SK-N-SH (cell line): ENCODE results near the gene GNAT3. TPM values are rescaled to one million over a fixed set of nuclear protein-coding genes. Genes with fewer than 3 reads are reported as not detected.

Experiments
- CTCF ChIA-PET: fragments of 300-600, 350-600 bp; formaldehyde crosslinking; extraction: SDS; loops from one replicate; lab custom pipeline; 2021; lab: Yijun Ruan, JAX
- POLR2A ChIA-PET: fragments of 350-600 bp; sonication (Branson Sonifier 250); formaldehyde crosslinking; extraction: SDS; loops from one replicate; lab custom pipeline; 2020; ENCODE audit warnings: antibody characterized with exemption, inconsistent platforms; lab: Yijun Ruan, JAX
- DNase-seq: peaks from one replicate; pipeline ENCODE4 v3.0.0; 2012
- H2AFZ ChIP-seq: fragments of 200-600 bp; sonication (generic); 2 replicates; pipeline ENCODE4 v1.8.1; 2016; ENCODE audit warnings: antibody characterized with exemption, mild to moderate bottlenecking, low read depth
- H3F3A ChIP-seq: fragments of 200-600 bp; sonication (generic); replicated peaks from 2 replicates; pipeline ENCODE3; 2016; ENCODE audit warnings: antibody characterized with exemption, mild to moderate bottlenecking; ENCODE audit not compliant: insufficient read depth
- H3K27ac ChIP-seq, 2 experiments: fragments of 200-500 bp in 1 of 2; fragments of 200-600 bp in 1 of 2; sonication (Bioruptor generic) in 1 of 2; sonication (generic), shearing (Covaris generic) in 1 of 2; 2 replicates each; pipeline versions ENCODE4 v1.5.1 to v1.6.1; 2014 to 2016; ENCODE audit warnings: low read depth in 2 of 2, inconsistent platforms in 1 of 2, low read length in 1 of 2, mild to moderate bottlenecking in 1 of 2, mixed read lengths in 1 of 2
- H3K27me3 ChIP-seq: fragments of 200-600 bp; sonication (generic), shearing (Covaris generic); 2 replicates; pipeline ENCODE4 v1.6.1; 2016; ENCODE audit warnings: mixed run types; ENCODE audit not compliant: insufficient read depth
- H3K36me3 ChIP-seq, 2 experiments: fragments of 200-500 bp in 1 of 2; fragments of 200-600 bp in 1 of 2; sonication (Bioruptor generic) in 1 of 2; sonication (generic) in 1 of 2; replicated peaks in 1 of 2; 2 replicates each; pipeline versions ENCODE3 to v1.5.1; 2014 to 2016; ENCODE audit warnings: low read length in 1 of 2, mild to moderate bottlenecking in 1 of 2; ENCODE audit not compliant: insufficient read depth in 2 of 2, control insufficient read depth in 1 of 2
- H3K4me1 ChIP-seq, 2 experiments: fragments of 200-500 bp in 1 of 2; fragments of 200-600 bp in 1 of 2; sonication (Bioruptor generic) in 1 of 2; sonication (generic), shearing (Covaris generic) in 1 of 2; 2 replicates each; pipeline versions ENCODE4 v1.5.1 to v1.6.1; 2014 to 2016; ENCODE audit warnings: low read depth in 1 of 2, low read length in 1 of 2, mixed run types in 1 of 2; ENCODE audit not compliant: insufficient read depth in 2 of 2, control insufficient read depth in 1 of 2
- H3K4me2 ChIP-seq: fragments of 200-600 bp; sonication (generic), shearing (Covaris generic); 2 replicates; pipeline ENCODE4 v1.6.1; 2017; ENCODE audit warnings: mixed run types
- H3K4me3 ChIP-seq, 2 experiments: fragments of 200-500 bp in 1 of 2; fragments of 200-600 bp in 1 of 2; sonication (Bioruptor generic) in 1 of 2; sonication (generic), shearing (Covaris generic) in 1 of 2; 2 replicates each; pipeline versions ENCODE4 v1.5.1 to v1.8.1; 2014 to 2016; ENCODE audit warnings: low read depth in 2 of 2, inconsistent platforms in 1 of 2, low read length in 1 of 2, mild to moderate bottlenecking in 1 of 2, mixed read lengths in 1 of 2, moderate library complexity in 1 of 2
- H3K79me2 ChIP-seq: fragments of 200-600 bp; sonication (generic); 2 replicates; pipeline ENCODE4 v1.8.1; 2017; ENCODE audit warnings: mild to moderate bottlenecking; ENCODE audit not compliant: insufficient read depth
- H3K9ac ChIP-seq: fragments of 200-600 bp; sonication (generic); 2 replicates; pipeline ENCODE4 v1.6.1; 2017; ENCODE audit warnings: mixed run types
- H3K9me2 ChIP-seq: fragments of 200-600 bp; sonication (generic); 2 replicates; pipeline ENCODE4 v1.6.1; 2017; ENCODE audit warnings: mixed run types
- H3K9me3 ChIP-seq: fragments of 200-600 bp; sonication (generic); 2 replicates; pipeline ENCODE4 v1.6.1; 2017; ENCODE audit warnings: mixed run types, mild to moderate bottlenecking, moderate library complexity
- H4K20me1 ChIP-seq: fragments of 200-600 bp; sonication (generic); 2 replicates; pipeline ENCODE4 v1.6.1; 2017; ENCODE audit warnings: mild to moderate bottlenecking, mixed run types; ENCODE audit not compliant: insufficient read depth
- EP300 ChIP-seq, 2 experiments: IDR thresholded peaks; 2 replicates each; pipeline versions ENCODE4 v1.4.0 to v1.6.1; 2012; ENCODE audit warnings: borderline replicate concordance in 1 of 2, low read depth in 1 of 2, low read length in 1 of 2
- EZH2phosphoT487 ChIP-seq: fragments of 200-600 bp; sonication (generic); IDR thresholded peaks from 2 replicates; pipeline ENCODE4 v1.6.1; 2017; ENCODE audit warnings: low read depth, mixed run types, mild to moderate bottlenecking, antibody characterized with exemption, moderate library complexity, borderline replicate concordance
- FOSL2 ChIP-seq: IDR thresholded peaks from 2 replicates; pipeline ENCODE4 v1.4.0; 2012; ENCODE audit warnings: low read depth, mild to moderate bottlenecking, moderate library complexity, borderline replicate concordance
- FOXJ3 ChIP-seq: sonication (generic); formaldehyde crosslinking; IDR thresholded peaks from 2 replicates; pipeline ENCODE4 v1.5.1; 2020; ENCODE audit warnings: mild to moderate bottlenecking, missing genetic modification reagents
- FOXM1 ChIP-seq: IDR thresholded peaks from 2 replicates; pipeline ENCODE4 v1.4.0; 2012; ENCODE audit warnings: low read depth, mild to moderate bottlenecking
- GABPA ChIP-seq: IDR thresholded peaks from 2 replicates; pipeline ENCODE4 v1.4.0; 2012; ENCODE audit warnings: low read depth, mild to moderate bottlenecking
- MAX ChIP-seq: IDR thresholded peaks from 2 replicates; pipeline ENCODE4 v1.4.0; 2012; ENCODE audit warnings: low read depth
- MEF2A ChIP-seq: IDR thresholded peaks from 2 replicates; pipeline ENCODE4 v1.4.0; 2012; ENCODE audit warnings: low read depth, borderline replicate concordance
- MXI1 ChIP-seq: IDR thresholded peaks from 2 replicates; pipeline ENCODE4 v1.6.1; 2012; ENCODE audit warnings: mild to moderate bottlenecking, low read depth, low read length, improper control_type of control experiment
- NRF1 ChIP-seq: IDR thresholded peaks from 2 replicates; pipeline ENCODE4 v1.6.1; 2012; ENCODE audit warnings: low read depth, mild to moderate bottlenecking, low read length
- PBX3 ChIP-seq: IDR thresholded peaks from 2 replicates; pipeline ENCODE4; 2012
- POLR2AphosphoS5 ChIP-seq: IDR thresholded peaks from 2 replicates; pipeline ENCODE4 v1.6.1; 2012; ENCODE audit warnings: low read depth, low read length
- RAD21 ChIP-seq: IDR thresholded peaks from 2 replicates; pipeline ENCODE4 v1.6.1; 2012; ENCODE audit warnings: mild to moderate bottlenecking, low read length
- REST ChIP-seq: IDR thresholded peaks from 2 replicates; pipeline ENCODE4 v1.6.1; 2012; ENCODE audit warnings: mild to moderate bottlenecking, low read depth, low read length, moderate library complexity
- RXRA ChIP-seq: IDR thresholded peaks from 2 replicates; pipeline ENCODE4 v1.4.0; 2012; ENCODE audit warnings: low read depth, mild to moderate bottlenecking, borderline replicate concordance
- TCF12 ChIP-seq: IDR thresholded peaks from 2 replicates; pipeline ENCODE4 v1.4.0; 2012
- TEAD4 ChIP-seq: IDR thresholded peaks from 2 replicates; pipeline ENCODE4 v1.4.0; 2012; ENCODE audit warnings: mild to moderate bottlenecking, borderline replicate concordance; ENCODE audit not compliant: insufficient read depth
- USF1 ChIP-seq: IDR thresholded peaks from 2 replicates; pipeline ENCODE4 v1.4.0; 2012; ENCODE audit warnings: low read depth, borderline replicate concordance
- USF2 ChIP-seq: fragments of 150-350 bp; IDR thresholded peaks from 2 replicates; pipeline ENCODE4 v1.6.1; 2017; ENCODE audit warnings: antibody characterized with exemption, low read length, low read depth, borderline replicate concordance
- YY1 ChIP-seq: IDR thresholded peaks from 2 replicates; pipeline ENCODE4 v1.4.0; 2012; ENCODE audit warnings: low read depth, mild to moderate bottlenecking
- WGBS: methylation state at CpG from one replicate; pipeline ENCODE4 v1.1.6; 2017; ENCODE audit warnings: low lambda C conversion rate; 5-methylcytosine and 5-hydroxymethylcytosine counted together
- polyA plus RNA-seq, 3 experiments: library from polyadenylated mRNA; depleted of rRNA; stranded (reverse); fragments of >200 nt; gene quantifications; 2 replicates each; pipeline ENCODE4 v1.2.3, GENCODE V29; 2012
- TF ChIP-seq, protein P1 (sequence below): IDR thresholded peaks from 2 replicates; pipeline ENCODE4 v1.4.0; 2012; ENCODE audit warnings: low read depth, borderline replicate concordance
- TF ChIP-seq, protein P2 (sequence below): fragments of 200-600 bp; sonication (generic); IDR thresholded peaks from 2 replicates; pipeline ENCODE4 v1.6.1; 2017; ENCODE audit warnings: antibody characterized with exemption, mild to moderate bottlenecking, moderate library complexity

The GNAT3 gene
- polyA plus RNA-seq, 1 of the 3 experiments (the other 2 are of a cell fraction) = not detected

DNA sequence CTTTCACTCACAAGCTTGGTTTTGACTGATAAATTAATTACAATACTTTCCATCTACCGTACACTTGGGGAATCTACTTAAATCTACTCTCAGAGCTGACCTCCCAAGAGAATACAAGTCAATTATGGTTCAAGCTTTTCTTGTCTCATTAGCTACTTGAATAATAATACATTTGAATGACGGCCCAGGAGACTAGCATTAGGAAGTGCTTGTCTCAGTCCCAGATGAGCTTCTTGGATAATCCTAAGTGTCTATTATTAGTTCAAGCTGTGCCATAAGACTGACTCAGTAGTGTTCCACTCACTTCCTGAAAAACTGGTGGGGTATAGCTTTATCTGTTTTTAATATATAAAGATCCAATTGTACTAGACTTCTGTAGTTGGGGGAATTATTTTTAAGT lies 100.2 kb downstream of the GNAT3 start:
- no peak for DNase-seq
- Histone ChIP-seq H3K9me3 (peaks cover 8% of the 10 kb centered on the region; the same call in 1 of the 2 replicates), H3K9me2 (no peaks in the 10 kb centered on the region), H3K27me3 (no peaks in the 10 kb centered on the region), H2AFZ (peak overlapping the region; percentile 15; the same call in 1 of the 2 replicates), H3K4me2 (no peak overlapping the region), H3K9ac (no peak overlapping the region), H3K4me3 (no peak overlapping the region), H4K20me1 (no peaks in the 10 kb centered on the region), H3K36me3 (no peaks in the 10 kb centered on the region), H3K4me1 (peaks cover 8 to 9% of the 10 kb centered on the region in 2 experiments; a peak in 3 of 4 replicates), H3K79me2 (no peaks in the 10 kb centered on the region), H3K27ac (peak overlapping the region in 1 of 2 experiments; percentile 36; a peak in 2 of 4 replicates), H3F3A (peaks cover 10% of the 10 kb centered on the region)
- TF ChIP-seq MAX (no peak), PBX3 (0 out of 2 replicates have a peak, but pooled peaks have one; percentile 7), EZH2phosphoT487 (no peak), NRF1 (no peak), FOSL2 (no peak; the same call in 1 of the 2 replicates), YY1 (no peak), GABPA (no peak), POLR2AphosphoS5 (no peak), USF1 (no peak), FOXJ3 (no peak), USF2 (no peak), TCF12 (peak; percentile 82), REST (no peak), RXRA (no peak), MXI1 (no peak), EP300 (IDR thresholded peaks at IDR 0.05; ENCODE audit: borderline replicate concordance in 1 of 2, low read depth in 1 of 2, low read length in 1 of 2) (peak in 1 of 2 experiments; percentile 45; a peak in 1 of 4 replicates), RAD21 (no peak), MEF2A (no peak), FOXM1 (no peak), TEAD4 (no peak)
- TF ChIP-seq, protein P1, sequence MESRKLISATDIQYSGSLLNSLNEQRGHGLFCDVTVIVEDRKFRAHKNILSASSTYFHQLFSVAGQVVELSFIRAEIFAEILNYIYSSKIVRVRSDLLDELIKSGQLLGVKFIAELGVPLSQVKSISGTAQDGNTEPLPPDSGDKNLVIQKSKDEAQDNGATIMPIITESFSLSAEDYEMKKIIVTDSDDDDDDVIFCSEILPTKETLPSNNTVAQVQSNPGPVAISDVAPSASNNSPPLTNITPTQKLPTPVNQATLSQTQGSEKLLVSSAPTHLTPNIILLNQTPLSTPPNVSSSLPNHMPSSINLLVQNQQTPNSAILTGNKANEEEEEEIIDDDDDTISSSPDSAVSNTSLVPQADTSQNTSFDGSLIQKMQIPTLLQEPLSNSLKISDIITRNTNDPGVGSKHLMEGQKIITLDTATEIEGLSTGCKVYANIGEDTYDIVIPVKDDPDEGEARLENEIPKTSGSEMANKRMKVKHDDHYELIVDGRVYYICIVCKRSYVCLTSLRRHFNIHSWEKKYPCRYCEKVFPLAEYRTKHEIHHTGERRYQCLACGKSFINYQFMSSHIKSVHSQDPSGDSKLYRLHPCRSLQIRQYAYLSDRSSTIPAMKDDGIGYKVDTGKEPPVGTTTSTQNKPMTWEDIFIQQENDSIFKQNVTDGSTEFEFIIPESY = no peak
- TF ChIP-seq, protein P2, sequence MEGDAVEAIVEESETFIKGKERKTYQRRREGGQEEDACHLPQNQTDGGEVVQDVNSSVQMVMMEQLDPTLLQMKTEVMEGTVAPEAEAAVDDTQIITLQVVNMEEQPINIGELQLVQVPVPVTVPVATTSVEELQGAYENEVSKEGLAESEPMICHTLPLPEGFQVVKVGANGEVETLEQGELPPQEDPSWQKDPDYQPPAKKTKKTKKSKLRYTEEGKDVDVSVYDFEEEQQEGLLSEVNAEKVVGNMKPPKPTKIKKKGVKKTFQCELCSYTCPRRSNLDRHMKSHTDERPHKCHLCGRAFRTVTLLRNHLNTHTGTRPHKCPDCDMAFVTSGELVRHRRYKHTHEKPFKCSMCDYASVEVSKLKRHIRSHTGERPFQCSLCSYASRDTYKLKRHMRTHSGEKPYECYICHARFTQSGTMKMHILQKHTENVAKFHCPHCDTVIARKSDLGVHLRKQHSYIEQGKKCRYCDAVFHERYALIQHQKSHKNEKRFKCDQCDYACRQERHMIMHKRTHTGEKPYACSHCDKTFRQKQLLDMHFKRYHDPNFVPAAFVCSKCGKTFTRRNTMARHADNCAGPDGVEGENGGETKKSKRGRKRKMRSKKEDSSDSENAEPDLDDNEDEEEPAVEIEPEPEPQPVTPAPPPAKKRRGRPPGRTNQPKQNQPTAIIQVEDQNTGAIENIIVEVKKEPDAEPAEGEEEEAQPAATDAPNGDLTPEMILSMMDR = no peak
- CTCF ChIA-PET = interaction anchor here (1.0 to 1.9 kb wide), 8 partner anchors 13 to 339 kb away, joined by 3 to 6 read pairs (median 3); no protein-coding TSS in a partner anchor
- POLR2A ChIA-PET = no interaction called here
- 49% methylated on average over 2 of the region's 2 CpGs for WGBS
